ENCODE measurements around the gene NELFE. TPM values are rescaled to one million over a fixed set of nuclear protein-coding genes. Genes with fewer than 3 reads are reported as not detected.

NELFE gene
- total and polyA plus RNA-seq, 2 of the 13 experiments (the other 11 are each of a cell fraction or from before 2014, with no cell fraction given) = 51.3 to 69.8 TPM

DNA sequence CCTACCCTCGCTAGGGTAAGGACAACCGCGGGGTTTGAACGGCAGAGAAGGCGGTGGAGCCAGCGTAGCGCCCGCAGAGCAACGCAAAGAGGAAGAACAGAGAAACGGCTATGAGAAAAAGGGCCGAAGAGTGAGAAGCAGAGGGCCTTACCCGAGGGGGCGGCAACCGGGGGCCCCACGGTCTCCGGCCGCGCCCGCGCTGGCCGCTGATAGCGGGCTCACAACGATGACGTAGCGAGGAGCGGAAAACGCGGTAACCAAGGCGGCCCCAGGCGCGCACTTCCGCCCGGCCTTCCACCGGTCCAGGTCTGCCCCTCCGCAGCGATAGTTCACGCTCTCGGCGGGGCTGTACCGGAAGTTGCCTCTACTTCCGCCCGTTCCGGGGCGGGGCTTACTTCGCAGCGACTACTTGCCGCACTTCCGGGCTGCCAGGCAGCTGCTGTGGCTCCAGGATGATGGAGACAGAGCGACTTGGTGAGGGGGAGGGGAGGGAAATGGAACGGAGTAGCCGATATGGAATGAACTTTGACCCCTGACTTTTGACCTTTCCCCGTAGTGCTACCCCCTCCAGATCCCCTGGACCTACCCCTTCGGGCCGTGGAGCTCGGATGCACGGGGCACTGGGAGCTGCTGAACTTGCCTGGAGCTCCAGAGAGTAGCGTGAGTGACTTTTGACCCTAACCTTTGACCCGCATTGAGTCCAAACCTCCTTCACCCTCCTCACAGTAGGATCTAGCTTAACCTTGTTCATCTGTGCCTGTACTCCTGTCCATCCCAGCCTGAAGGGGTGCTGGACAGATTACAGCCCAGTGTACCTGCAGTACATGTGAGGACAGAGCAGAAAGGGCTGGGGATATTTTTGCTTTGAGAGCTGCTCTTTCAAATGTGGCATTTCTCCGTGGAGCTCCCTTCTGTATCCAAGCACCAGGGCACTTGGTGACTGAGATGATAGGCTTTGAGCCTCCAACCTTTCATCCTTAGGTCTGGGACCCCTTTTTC is at the start of gene NELFE, which contains the start of gene SKIC2 (continued):
- TF ChIP-seq, protein P1, sequence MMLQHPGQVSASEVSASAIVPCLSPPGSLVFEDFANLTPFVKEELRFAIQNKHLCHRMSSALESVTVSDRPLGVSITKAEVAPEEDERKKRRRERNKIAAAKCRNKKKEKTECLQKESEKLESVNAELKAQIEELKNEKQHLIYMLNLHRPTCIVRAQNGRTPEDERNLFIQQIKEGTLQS (CRISPR knock-in tag; IDR thresholded peaks at IDR 0.05) = peak; percentile 11; the same call in 1 of the 2 replicates
- no peak for TF ChIP-seq EZH2 (conservative IDR thresholded peaks at IDR 0.05; ENCODE audit: low read depth, low read length)
- 0 out of 2 replicates have a peak, but pooled peaks have one; percentile 51 for TF ChIP-seq ZMYM2 (CRISPR knock-in tag; IDR thresholded peaks at IDR 0.05)
- TF ChIP-seq ZNF543 (CRISPR knock-in tag; IDR thresholded peaks at IDR 0.05) = peak; percentile 6; the same call in 1 of the 2 replicates
- no peak for TF ChIP-seq SSRP1 (CRISPR knock-in tag; IDR thresholded peaks at IDR 0.05)
- no peak for TF ChIP-seq ZNF296 (CRISPR knock-in tag; conservative IDR thresholded peaks at IDR 0.05)
- TF ChIP-seq HMGA1 (CRISPR knock-in tag; conservative IDR thresholded peaks at IDR 0.05) = no peak
- TF ChIP-seq MTA3 (CRISPR knock-in tag; IDR thresholded peaks at IDR 0.05) = no peak
- TF ChIP-seq E2F2 (CRISPR knock-in tag; IDR thresholded peaks at IDR 0.05; ENCODE audit: borderline replicate concordance) = peak; percentile 96
- no peak for TF ChIP-seq TCF7 (IDR thresholded peaks at IDR 0.05; ENCODE audit: low read depth)
- TF ChIP-seq, protein P2, sequence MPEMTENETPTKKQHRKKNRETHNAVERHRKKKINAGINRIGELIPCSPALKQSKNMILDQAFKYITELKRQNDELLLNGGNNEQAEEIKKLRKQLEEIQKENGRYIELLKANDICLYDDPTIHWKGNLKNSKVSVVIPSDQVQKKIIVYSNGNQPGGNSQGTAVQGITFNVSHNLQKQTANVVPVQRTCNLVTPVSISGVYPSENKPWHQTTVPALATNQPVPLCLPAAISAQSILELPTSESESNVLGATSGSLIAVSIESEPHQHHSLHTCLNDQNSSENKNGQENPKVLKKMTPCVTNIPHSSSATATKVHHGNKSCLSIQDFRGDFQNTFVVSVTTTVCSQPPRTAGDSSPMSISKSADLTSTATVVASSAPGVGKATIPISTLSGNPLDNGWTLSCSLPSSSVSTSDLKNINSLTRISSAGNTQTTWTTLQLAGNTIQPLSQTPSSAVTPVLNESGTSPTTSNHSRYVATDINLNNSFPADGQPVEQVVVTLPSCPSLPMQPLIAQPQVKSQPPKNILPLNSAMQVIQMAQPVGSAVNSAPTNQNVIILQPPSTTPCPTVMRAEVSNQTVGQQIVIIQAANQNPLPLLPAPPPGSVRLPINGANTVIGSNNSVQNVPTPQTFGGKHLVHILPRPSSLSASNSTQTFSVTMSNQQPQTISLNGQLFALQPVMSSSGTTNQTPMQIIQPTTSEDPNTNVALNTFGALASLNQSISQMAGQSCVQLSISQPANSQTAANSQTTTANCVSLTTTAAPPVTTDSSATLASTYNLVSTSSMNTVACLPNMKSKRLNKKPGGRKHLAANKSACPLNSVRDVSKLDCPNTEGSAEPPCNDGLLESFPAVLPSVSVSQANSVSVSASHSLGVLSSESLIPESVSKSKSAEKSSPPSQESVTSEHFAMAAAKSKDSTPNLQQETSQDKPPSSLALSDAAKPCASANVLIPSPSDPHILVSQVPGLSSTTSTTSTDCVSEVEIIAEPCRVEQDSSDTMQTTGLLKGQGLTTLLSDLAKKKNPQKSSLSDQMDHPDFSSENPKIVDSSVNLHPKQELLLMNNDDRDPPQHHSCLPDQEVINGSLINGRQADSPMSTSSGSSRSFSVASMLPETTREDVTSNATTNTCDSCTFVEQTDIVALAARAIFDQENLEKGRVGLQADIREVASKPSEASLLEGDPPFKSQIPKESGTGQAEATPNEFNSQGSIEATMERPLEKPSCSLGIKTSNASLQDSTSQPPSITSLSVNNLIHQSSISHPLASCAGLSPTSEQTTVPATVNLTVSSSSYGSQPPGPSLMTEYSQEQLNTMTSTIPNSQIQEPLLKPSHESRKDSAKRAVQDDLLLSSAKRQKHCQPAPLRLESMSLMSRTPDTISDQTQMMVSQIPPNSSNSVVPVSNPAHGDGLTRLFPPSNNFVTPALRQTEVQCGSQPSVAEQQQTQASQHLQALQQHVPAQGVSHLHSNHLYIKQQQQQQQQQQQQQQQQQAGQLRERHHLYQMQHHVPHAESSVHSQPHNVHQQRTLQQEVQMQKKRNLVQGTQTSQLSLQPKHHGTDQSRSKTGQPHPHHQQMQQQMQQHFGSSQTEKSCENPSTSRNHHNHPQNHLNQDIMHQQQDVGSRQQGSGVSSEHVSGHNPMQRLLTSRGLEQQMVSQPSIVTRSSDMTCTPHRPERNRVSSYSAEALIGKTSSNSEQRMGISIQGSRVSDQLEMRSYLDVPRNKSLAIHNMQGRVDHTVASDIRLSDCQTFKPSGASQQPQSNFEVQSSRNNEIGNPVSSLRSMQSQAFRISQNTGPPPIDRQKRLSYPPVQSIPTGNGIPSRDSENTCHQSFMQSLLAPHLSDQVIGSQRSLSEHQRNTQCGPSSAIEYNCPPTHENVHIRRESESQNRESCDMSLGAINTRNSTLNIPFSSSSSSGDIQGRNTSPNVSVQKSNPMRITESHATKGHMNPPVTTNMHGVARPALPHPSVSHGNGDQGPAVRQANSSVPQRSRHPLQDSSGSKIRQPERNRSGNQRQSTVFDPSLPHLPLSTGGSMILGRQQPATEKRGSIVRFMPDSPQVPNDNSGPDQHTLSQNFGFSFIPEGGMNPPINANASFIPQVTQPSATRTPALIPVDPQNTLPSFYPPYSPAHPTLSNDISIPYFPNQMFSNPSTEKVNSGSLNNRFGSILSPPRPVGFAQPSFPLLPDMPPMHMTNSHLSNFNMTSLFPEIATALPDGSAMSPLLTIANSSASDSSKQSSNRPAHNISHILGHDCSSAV (CRISPR knock-in tag; IDR thresholded peaks at IDR 0.05; ENCODE audit: borderline replicate concordance) = 0 out of 2 replicates have a peak, but pooled peaks have one; percentile 32
- peak; percentile 97 for TF ChIP-seq ZNF281 (CRISPR knock-in tag; IDR thresholded peaks at IDR 0.05; ENCODE audit: borderline replicate concordance)
- no peak for TF ChIP-seq ZFYVE20 (CRISPR knock-in tag; IDR thresholded peaks at IDR 0.05; ENCODE audit: borderline replicate concordance, low read depth)
- no peak for TF ChIP-seq ARID2 (CRISPR knock-in tag; IDR thresholded peaks at IDR 0.05; ENCODE audit: borderline replicate concordance)
- TF ChIP-seq NR2F6 (IDR thresholded peaks at IDR 0.05) = peak; percentile 100
- peak; percentile 98 for TF ChIP-seq NR2F6 (CRISPR knock-in tag; IDR thresholded peaks at IDR 0.05)
